HG03575 (cell line): ENCODE data around the gene PTPRD.
"Not testable (repeated sequence)": the region's sequence is repeated elsewhere in the genome, so short reads cannot be mapped to it uniquely, and the experiment has no call there.

Experiments
- ATAC-seq: cut with Tn5 transposase; IDR thresholded peaks from one replicate; pipeline ENCODE4 v1.9.1; 2021; ENCODE audit not compliant: unreplicated experiment, insufficient number of reproducible peaks, low FRiP score; ENCODE audit errors: extremely low read depth

Gene PTPRD

GRCh38 chr9:9387511-9388115 lies 1225.2 kb downstream of the PTPRD start:
- ATAC-seq: no peak

- ATAC-seq: no peak
Measured at GRCh38 chr9:9362332-9362731, 1250.5 kb downstream of the PTPRD start.

- ATAC-seq: no peak
Measured at GRCh38 chr9:9352877-9353481, 1259.8 kb downstream of the PTPRD start.

- ATAC-seq: no peak
Measured at GRCh38 chr9:9341203-9341602, 1271.6 kb downstream of the PTPRD start.

GRCh38 chr9:9337129-9337528 lies 1275.7 kb downstream of the PTPRD start:
- no peak for ATAC-seq

GRCh38 chr9:9326749-9327148 lies 1286.1 kb downstream of the PTPRD start:
- no peak for ATAC-seq

GRCh38 chr9:9319007-9319406 lies 1293.8 kb downstream of the PTPRD start:
- ATAC-seq: no peak

- ATAC-seq: not testable (repeated sequence)
Measured at GRCh38 chr9:9310743-9311142, 1302.1 kb downstream of the PTPRD start.

GRCh38 chr9:9305600-9305999 lies 1307.2 kb downstream of the PTPRD start:
- ATAC-seq: no peak

- no peak for ATAC-seq
Measured at GRCh38 chr9:9299134-9299533, 1313.7 kb downstream of the PTPRD start.

GRCh38 chr9:9286001-9286400 lies 1326.8 kb downstream of the PTPRD start:
- ATAC-seq: no peak

GRCh38 chr9:9284201-9284600 lies 1328.6 kb downstream of the PTPRD start:
- ATAC-seq: no peak

GRCh38 chr9:9283159-9283986 lies 1329.4 kb downstream of the PTPRD start:
- ATAC-seq: no peak

GRCh38 chr9:9275601-9276000 lies 1337.2 kb downstream of the PTPRD start:
- ATAC-seq: no peak

- ATAC-seq: no peak
Measured at GRCh38 chr9:9257999-9258498, 1354.8 kb downstream of the PTPRD start.

- no peak for ATAC-seq
Measured at GRCh38 chr9:9246726-9247125, 1366.1 kb downstream of the PTPRD start.

GRCh38 chr9:9231946-9232345 lies 1380.9 kb downstream of the PTPRD start:
- ATAC-seq: no peak

GRCh38 chr9:9229269-9229668 lies 1383.5 kb downstream of the PTPRD start:
- ATAC-seq: no peak

GRCh38 chr9:9223175-9223574 lies 1389.6 kb downstream of the PTPRD start:
- no peak for ATAC-seq

- ATAC-seq: no peak
Measured at GRCh38 chr9:9222730-9223129, 1390.1 kb downstream of the PTPRD start.
